Endometrium (tissue), 2 donors: ENCODE data around the gene TAX1BP1.
A peak's percentile ranks its signal among the peaks of the same experiment; 100 is the strongest.

ENCODE experiments used
- FAIRE-seq: peaks from 2 replicates; lab custom pipeline; 2012; peaks lifted over from hg19 to GRCh38; lab: Jason Lieb, UNC
- donor health status: control.
- donor health status: control.

Gene TAX1BP1

GRCh38 chr7:27739909-27740448, at the start of gene TAX1BP1:
Gene TAX1BP1 (plus strand): TSS chr7:27740162. CDS start chr7:27748525, 8,363 bp downstream.
- peak; percentile 79 for FAIRE-seq

DNA sequence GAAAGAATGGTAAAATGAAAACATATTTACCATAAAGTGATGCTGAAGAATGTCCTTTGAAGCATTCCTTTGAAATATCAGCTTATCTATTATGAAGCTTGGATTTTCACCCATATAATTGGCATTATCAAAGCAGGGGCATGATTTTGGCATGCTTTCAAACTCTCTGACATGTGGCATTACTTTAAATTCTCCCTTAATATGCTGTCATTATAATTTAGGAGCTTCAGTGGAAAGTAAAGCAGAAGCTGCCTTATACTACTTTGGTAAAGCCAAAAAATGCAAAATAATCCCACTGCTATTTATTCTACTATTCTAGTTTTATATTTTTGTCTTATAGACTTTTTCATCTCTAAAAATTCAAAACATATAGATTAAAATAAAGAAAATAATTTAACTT, 49.3 kb upstream of the TAX1BP1 start:
- no peak for FAIRE-seq

DNA sequence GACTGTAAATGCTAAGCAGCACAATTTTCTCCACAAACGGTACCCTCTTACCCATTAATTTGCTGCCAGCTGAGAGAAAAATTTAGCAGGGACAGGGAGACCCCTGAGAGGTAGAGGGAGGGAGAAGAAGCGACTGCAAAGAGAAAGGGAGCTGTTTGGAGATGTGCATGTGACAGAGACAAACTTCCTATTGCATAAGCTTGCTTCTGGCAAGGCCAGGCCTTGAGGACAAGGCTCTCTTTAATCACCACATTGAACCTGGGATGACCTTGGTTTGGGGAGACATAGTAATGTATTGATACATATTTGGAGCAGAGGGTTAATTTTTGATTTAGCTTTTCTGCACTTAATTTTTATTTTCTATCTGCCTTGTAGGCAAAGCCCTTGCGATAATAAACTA, 46.2 kb upstream of the TAX1BP1 start:
- FAIRE-seq, result no peak

GRCh38 chr7:27695096-27695495, 44.9 kb upstream of the TAX1BP1 start:
- FAIRE-seq, result no peak

- no peak for FAIRE-seq
Observed at GRCh38 chr7:27697861-27698430, 42.0 kb upstream of the TAX1BP1 start.

DNA sequence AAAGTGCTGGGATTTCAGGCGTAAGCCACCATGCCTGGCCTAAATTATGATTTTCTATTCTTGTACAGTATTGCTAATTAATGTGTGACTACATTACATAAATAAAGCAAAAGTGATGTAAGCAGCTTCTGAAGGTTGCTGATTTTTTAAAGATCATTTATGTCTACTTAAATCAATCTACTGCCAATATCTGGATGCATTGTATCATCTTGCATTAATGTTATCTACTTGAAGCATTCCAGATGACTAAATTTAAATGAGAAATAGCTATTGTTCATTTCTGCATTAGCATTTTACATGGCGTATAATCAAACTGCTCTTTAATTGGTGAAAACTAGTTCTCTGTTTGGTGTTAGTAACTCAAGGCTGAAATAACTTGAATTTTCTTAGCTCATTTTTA, 40.2 kb upstream of the TAX1BP1 start:
- FAIRE-seq, result no peak

- FAIRE-seq, result no peak
Observed at GRCh38 chr7:27700501-27700900, 39.5 kb upstream of the TAX1BP1 start.

GRCh38 chr7:27703181-27703580, 36.8 kb upstream of the TAX1BP1 start:
- peak; percentile 21 for FAIRE-seq

DNA sequence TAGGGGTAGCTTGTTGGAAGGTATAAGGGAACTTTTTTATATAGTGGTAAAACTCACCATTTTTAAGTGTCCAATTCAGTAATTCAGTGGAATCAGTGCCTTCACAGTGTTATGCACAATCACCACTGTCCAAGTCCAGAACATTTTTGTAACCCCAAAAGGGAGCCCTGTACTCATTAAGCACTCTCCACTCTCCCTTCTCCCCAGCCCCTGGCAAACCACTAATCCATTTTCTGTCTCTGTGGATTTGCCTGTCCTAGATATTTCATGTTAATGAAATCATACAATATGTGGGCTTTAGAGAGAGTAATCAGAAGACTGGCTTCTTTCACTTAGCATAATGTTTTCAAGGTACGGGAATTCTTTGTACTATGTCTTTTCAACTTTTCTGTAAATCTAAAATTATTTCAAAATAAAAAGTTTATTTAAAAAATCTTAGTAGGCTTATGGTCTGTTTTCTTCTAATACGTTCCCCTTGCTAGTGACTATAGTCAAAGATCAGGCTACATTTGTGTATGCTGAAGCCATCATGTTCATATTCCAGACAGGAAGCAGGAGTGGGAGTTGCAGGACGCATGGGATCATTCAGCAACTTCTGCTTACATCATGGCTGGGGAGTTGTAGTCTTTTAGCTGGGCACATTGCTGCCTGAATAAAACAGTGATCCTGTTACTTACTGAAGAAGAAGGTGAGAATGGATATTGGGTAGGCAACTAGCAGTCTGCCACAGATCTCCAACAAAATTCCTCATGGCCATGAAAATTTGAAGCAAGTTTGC, 35.4 kb upstream of the TAX1BP1 start:
- FAIRE-seq, result no peak

DNA sequence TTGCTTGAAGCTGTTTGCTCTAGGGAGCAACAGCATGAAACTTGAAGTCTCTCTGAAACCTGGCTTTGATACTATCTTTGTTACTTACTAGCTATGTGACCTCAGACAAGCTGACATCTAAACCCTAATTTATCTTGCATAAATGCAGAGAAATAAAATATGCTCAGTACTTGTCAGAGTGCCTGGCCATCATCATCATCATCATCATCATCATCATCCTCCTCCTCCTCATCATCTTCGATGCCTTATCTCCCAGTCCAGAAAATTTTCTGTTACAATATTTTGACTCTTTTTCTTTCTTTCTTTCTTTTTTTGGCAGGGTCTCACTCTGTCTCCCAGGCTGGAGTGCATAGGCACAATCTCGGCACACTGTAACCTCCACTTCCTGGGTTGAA, 34.8 kb upstream of the TAX1BP1 start:
- no peak for FAIRE-seq

- FAIRE-seq, result no peak
Observed at GRCh38 chr7:27708485-27708884, 31.5 kb upstream of the TAX1BP1 start.

DNA sequence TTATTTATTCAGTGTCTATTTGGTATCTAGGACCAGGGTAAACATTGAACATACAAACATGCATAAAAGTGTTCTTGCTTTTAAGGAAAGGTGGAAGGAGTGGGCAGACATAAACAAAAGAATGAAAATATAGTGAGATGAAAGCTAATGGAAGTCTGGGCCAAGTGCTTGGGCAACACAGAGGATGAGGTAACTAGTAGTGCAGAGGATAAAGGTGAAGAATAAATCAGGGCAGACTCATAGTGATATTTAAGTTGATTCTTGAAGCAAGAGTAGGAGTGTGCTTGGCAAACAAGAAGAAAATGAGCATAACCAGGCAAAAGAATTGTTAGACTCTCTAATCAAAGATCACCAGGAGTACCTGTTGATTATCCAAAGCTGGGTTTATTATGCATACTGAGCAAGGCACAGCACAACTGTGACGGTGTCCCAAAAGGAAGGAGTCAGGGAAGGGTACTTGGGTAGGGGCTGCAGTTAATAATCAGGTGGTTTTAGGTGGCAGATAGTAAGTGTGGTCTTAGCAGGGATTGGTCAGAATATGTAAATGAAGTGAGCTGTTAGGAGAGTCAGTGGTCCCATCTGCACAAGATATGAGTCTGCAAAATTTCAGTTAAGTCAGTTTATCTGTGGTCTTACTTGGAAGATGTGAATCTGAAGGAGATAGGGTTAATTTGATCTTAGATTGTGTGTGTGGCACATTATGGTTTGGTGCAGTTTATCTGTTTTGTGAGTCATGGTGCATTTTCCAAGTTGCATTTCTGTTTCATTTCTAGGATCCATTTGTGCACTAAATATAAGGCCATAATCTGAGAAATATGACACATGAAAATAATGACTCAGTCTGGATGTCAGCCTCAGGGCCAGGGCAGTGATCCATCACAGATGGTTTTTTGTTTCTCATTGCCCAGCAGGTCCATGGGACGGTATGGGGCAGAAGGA, 30.6 kb upstream of the TAX1BP1 start:
- no peak for FAIRE-seq

DNA sequence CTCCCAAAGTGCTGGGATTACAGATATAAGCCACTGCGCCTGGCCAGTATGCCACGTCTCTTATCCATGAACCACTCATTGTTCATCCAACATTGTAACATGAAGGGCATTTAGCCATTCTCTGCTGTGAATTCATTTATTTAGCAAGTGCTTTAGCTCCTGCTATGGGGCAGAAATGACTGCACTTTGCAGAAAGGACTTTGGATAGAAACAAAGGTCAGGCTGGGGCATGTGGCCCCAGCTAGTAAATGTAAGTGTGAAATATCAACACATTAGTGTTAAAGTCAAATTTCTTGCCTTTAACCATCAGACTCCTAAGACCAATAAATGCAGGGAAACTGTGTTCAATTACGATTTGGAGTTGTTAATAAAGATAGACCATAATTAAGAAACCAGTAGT, 27.7 kb upstream of the TAX1BP1 start:
- no peak for FAIRE-seq

DNA sequence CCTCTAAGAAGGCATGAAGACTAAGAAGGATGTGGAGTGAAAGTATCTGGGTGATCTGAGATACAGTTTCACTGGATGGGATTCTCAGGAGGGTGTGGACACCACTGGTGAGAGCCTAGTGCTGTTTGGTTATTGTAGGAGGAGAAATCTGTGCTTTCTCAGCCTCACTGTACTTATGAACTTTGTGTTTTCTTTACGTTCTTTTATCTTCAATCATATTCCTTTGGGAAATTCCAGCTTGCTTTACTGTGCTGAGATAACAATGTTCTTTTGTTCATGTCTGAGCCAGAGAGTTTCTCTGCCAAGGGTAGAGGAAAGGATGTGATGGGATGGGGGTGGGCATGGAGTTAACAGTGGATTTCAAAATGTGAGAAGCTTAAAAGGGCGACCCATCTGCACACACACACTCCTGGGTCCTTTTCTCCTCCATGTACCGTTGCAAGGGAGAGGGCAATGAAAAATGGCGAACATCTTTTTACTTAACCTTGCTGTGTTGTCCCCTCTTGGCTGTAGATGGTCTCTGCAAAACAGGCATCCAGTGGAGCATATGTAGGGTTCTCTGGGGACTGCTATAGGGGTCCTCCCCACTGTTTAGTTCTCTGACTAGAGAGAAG, 25.0 kb upstream of the TAX1BP1 start:
- no peak for FAIRE-seq

DNA sequence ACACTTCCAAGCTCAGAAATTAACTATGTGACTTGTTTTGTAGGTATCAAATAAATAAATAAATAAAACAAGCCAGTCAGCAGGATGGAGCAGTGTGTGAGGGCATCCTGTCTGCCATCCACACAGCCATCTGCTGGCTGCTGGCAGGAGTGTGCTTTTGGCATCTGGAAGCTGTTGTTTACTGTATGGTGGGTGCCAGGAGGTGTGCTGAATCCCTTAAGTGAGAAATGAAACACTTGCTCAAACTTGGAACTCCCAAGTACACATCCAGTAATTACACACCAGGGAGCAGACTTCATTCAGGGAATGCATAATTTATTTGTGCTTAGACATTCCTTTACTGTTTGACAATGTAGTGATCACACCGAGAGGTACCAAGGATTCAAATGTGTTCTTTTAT, 16.9 kb upstream of the TAX1BP1 start:
- FAIRE-seq, result no peak

DNA sequence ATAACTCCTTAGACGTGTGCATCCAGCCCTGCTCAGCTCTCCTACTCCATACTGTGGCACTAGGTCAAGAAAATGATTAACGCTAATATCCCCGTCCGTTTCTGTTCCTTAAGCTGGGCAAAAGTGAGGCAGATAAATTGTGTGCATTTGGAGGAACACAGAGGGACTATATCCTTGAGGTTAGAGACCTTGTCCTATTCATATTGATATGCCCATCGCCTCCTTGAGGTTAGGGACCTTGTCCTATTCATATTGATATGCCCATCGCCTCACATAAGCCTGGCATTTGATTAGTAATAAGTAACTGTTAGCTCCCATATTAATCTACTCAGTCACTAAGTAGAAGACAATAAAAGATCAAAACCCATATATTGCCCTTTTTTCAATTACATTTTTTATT, 12.9 kb upstream of the TAX1BP1 start:
- FAIRE-seq, result no peak

- no peak for FAIRE-seq
Observed at GRCh38 chr7:27730112-27730511, 9.8 kb upstream of the TAX1BP1 start.

- no peak for FAIRE-seq
Observed at GRCh38 chr7:27734583-27734982, 5.4 kb upstream of the TAX1BP1 start.

- no peak for FAIRE-seq
Observed at GRCh38 chr7:27735165-27735564, 4.8 kb upstream of the TAX1BP1 start.

GRCh38 chr7:27735831-27736230, 4.1 kb upstream of the TAX1BP1 start:
- FAIRE-seq, result no peak

- FAIRE-seq, result no peak
Observed at GRCh38 chr7:27737178-27737577, 2.8 kb upstream of the TAX1BP1 start.

- no peak for FAIRE-seq
Observed at GRCh38 chr7:27737616-27738015, 2.3 kb upstream of the TAX1BP1 start.
